Astrocyte of the cerebellum (primary cell): ENCODE results near the gene IZUMO1.

Source experiments
- DNase-seq: peaks from one replicate; pipeline ENCODE4 v3.0.0-alpha.2; 2011; ENCODE audit warnings: low read depth
- H3K4me3 ChIP-seq: 2 replicates; pipeline ENCODE4 v1.5.1; 2011; ENCODE audit warnings: mild to moderate bottlenecking, low read depth, low read length, moderate library complexity
- CTCF ChIP-seq: IDR thresholded peaks from 2 replicates; pipeline ENCODE4 v1.5.1; 2012; ENCODE audit warnings: low read length, low read depth, moderate library complexity, mild to moderate bottlenecking; ENCODE audit errors: missing control alignments
- in situ Hi-C: cut with HindIII; loops from 2 replicates; pipeline ENCODE4 v1.10.0; 2017; ENCODE audit warnings: low sequenced_read_pairs

IZUMO1 gene

DNA sequence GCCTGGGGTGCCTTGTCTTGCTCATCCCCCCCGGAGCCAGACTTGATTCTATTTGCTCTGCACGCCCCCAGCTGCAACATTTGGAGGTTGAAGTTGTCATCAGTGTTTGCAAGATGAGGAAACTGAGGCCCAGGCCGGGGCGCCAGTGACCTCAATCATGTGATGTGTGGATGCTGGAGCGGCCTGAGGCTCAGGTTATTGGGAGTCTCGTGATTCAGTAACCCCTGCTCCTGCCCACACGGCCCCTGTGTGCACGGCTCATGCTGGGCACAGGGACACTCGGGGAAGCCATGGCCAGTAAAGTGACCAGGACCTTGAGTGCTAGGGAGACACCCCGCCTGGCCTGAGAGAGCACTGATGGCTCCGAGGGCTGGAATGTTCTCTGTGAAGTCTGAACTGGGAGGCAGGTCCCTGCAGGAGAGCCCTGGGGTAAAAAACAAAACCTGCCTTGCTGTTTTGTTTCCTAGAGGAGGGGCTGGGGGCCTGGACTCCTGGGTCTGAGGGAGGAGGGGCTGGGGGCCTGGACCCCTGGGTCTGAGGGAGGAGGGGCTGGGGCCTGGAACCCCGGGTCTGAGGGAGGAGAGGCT is 10.5 kb upstream of the IZUMO1 start:
- in situ Hi-C loops, result no loop called here
- TF ChIP-seq CTCF, result no peak
- H3K4me3 ChIP-seq, result no peak overlapping the region
- no peak for DNase-seq

DNA sequence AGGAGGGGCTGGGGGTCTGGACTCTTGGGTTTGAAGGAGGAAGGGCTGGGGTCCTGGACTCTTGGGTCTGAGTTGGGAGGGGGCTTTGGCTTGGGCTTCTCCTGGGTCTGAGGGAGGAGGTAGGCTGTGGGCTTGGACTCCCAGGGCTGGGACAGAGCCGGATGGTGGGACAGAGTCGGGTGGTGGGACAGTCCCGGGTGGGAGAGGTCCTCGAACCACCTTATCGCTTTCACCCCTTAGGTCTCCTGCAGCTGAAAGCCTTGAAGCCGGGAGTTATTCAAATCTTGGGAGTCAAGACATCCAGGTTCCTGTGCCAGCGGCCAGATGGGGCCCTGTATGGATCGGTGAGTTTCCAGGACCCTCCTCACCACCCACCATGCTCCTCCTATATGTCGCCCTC is 10.0 kb upstream of the IZUMO1 start:
- no peak overlapping the region for H3K4me3 ChIP-seq
- in situ Hi-C loops, result no loop called here
- no peak for TF ChIP-seq CTCF
- no peak for DNase-seq

DNA sequence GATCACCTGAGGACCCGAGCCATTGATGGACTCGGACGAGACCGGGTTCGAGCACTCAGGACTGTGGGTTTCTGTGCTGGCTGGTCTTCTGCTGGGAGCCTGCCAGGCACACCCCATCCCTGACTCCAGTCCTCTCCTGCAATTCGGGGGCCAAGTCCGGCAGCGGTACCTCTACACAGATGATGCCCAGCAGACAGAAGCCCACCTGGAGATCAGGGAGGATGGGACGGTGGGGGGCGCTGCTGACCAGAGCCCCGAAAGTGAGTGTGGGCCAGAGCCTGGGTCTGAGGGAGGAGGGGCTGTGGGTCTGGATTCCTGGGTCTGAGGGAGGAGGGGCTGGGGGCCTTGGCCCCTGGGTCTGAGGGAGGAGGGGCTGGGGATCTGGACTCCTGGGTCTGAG is 9.5 kb upstream of the IZUMO1 start:
- H3K4me3 ChIP-seq, result no peak overlapping the region
- no peak for TF ChIP-seq CTCF
- in situ Hi-C loops, result no loop called here
- no peak for DNase-seq

GRCh38 chr19:48755787-48756186 is 9.1 kb upstream of the IZUMO1 start:
- DNase-seq, result no peak

GRCh38 chr19:48755084-48755641 is 8.5 kb upstream of the IZUMO1 start, which contains the start of gene FGF21:
Gene FGF21 (plus strand): TSS chr19:48755524. CDS start chr19:48756237, 713 bp downstream.
- no peak for DNase-seq
- TF ChIP-seq CTCF, result no peak
- no peak within 1 kb of the TSS for H3K4me3 ChIP-seq
- in situ Hi-C loops, result no loop called here

More at GRCh38 chr19:48755787-48756186, 9.1 kb upstream of the IZUMO1 start:
- in situ Hi-C loops, result no loop called here
- no peak for TF ChIP-seq CTCF
- H3K4me3 ChIP-seq, result no peak overlapping the region

GRCh38 chr19:48752496-48753365 is 6.0 kb upstream of the IZUMO1 start, which contains the start of gene FUT1:
Gene FUT1 (minus strand): TSS chr19:48752641. CDS start chr19:48751281, 1,360 bp downstream.
- no peak for DNase-seq
- TF ChIP-seq CTCF, result peak; percentile 14
- in situ Hi-C loops, result no loop called here
- H3K4me3 ChIP-seq, result peak within 1 kb of the TSS; percentile 7
